ENCODE results near the gene ARPC5. TPM values are rescaled to one million over a fixed set of nuclear protein-coding genes. Genes with fewer than 3 reads are reported as not detected.

ARPC5 gene
- polyA plus RNA-seq, 3 donors, result 110 to 1,089 (median 1,064) TPM

DNA sequence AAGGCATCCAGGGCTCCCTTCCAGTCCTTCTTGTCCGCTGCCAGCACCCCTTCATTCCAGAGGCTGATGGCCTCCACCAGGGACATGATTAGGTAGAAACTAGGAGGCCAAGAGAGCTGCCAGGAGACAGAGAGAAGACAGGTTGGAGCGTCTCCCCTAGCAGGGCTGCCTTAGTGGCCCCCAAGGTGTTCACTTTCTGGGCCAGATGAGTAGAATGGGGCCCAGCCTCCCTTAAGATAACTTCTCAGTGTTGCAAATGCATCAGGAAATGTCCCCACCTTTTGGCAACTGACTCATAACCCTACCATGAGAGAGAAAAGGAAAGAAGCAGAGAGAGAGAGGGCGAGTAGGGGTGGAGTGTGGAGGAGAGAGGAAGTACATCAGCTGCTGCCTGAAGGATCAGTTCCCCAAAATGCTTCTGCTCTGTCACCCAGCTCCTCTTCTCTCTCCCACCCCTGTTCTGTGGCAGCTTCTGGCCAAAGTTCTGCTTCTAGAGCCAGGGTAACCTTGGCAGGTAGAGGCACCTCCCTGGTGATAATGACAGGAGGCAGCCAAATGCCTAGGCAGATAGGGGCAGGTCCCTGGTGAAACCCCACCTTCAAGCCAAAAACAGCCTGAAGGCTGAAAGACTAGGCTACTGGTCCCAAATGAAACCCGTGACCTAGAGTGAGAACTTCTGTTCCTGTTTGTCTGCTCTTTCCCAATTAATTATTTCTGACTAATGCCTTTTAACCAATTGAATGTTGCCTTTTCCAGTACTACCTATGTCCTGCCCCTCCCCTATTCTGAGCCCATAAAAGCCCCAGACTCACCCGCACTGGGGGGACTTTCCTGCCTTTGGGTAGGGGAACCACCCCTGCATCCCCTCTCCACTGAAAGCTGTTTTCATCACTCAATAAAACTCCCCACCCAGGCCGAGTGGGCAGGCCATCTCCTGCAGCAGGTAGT, 45.1 kb downstream of the ARPC5 start, which contains the start of gene NCF2:
Gene NCF2 (minus strand): TSS at position 216 of the 948 bp plus-strand sequence. CDS start 130 bp downstream, at position 86.
- no peak for TF ChIP-seq CTCF (IDR thresholded peaks at IDR 0.05)

DNA sequence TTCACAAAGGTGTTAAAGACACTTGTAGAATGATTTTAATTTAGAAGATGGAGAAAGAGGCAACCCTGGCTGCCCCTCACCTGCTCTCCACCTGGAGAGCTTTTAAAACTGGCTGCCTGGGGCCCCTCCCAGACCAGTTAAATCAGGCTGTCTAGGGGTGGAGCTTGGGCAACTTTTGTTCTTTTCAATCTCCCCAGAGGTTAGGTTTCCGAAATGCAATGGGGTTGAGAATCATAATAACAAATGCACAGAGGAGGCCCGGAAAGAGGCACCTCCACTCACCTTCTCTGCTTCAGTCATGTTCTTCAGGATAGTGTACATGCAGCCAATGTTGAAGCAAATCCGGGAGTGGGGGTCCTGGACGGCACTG, 45.7 kb downstream of the ARPC5 start:
- peak overlapping the region; percentile 97 for H3K4me2 ChIP-seq (replicated peaks; ENCODE audit: extremely low read depth, low read length, poor library complexity, severe bottlenecking)

More for the DNA sequence above, 45.1 kb downstream of the ARPC5 start, which contains the start of gene NCF2:
- Histone ChIP-seq H3K27ac (ENCODE audit: low read depth in 1 of 2, low read length in 2 of 2) (peak within 1 kb of the TSS; percentile 95 to 98), H3K9me3 (replicated peaks in 1 of 2; ENCODE audit: control insufficient read depth in 1 of 2, insufficient read depth in 1 of 2, low read length in 2 of 2) (no peaks in the 10 kb centered on the region), H3K36me3 (replicated peaks in 1 of 2; ENCODE audit: control insufficient read depth in 1 of 2, insufficient read depth in 2 of 2, low read length in 2 of 2) (peaks cover 17 to 19% of the 10 kb centered on the region in 2 donors), H3K79me2 (ENCODE audit: insufficient read depth, low read length) (peaks cover 58% of the 10 kb centered on the region), H3K9ac (ENCODE audit: insufficient read depth, low read length, poor library complexity, severe bottlenecking) (peak within 1 kb of the TSS; percentile 83), H2AFZ (ENCODE audit: insufficient read depth, low read depth, low read length, poor library complexity, severe bottlenecking) (no peak within 1 kb of the TSS), H4K20me1 (ENCODE audit: insufficient read depth, low read length) (peaks cover 25% of the 10 kb centered on the region), H3K4me2 (replicated peaks; ENCODE audit: extremely low read depth, low read length, poor library complexity, severe bottlenecking) (peak within 1 kb of the TSS; percentile 97), H3K27me3 (ENCODE audit: control insufficient read depth in 2 of 2, insufficient read depth in 2 of 2, low read length in 2 of 2) (no peaks in the 10 kb centered on the region), H3K4me1 (ENCODE audit: control insufficient read depth in 1 of 2, insufficient read depth in 2 of 2, low read length in 2 of 2) (peaks cover 80 to 93% of the 10 kb centered on the region in 2 donors), H3K4me3 (replicated peaks in 1 of 3; ENCODE audit: low read depth in 2 of 3, low read length in 3 of 3) (peak within 1 kb of the TSS; percentile 69 to 99 (median 91))
- intact Hi-C loops (cut with micrococcal nuclease), result loop anchor here (1.0 to 2.0 kb wide), 2 partner anchors 10 to 14 kb away; no protein-coding TSS in a partner anchor
- peak within 1 kb of the TSS; percentile 97 to 100 (median 98) for H3K27ac Mint-ChIP-seq
- peak; percentile 96 to 99 (median 98) for DNase-seq
- H3K4me1 Mint-ChIP-seq, result peaks cover 72% of the 10 kb centered on the region
- peaks cover 0 to 7% (median 0%) of the 10 kb centered on the region in 7 donors for H3K9me3 Mint-ChIP-seq
- 6% methylated on average over 3 of the region's 6 CpGs for WGBS (ENCODE audit: insufficient coverage)
- peak within 1 kb of the TSS; percentile 95 to 98 for H3K4me3 Mint-ChIP-seq
- H3K36me3 Mint-ChIP-seq, result peaks cover 27 to 39% of the 10 kb centered on the region in 2 donors
- peaks cover 0 to 4% (median 0%) of the 10 kb centered on the region in 3 donors for H3K27me3 Mint-ChIP-seq (ENCODE audit: low read depth in 3 of 3)

More for the DNA sequence above, 45.7 kb downstream of the ARPC5 start:
- peak overlapping the region; percentile 95 to 98 for H3K27ac ChIP-seq (ENCODE audit: low read depth in 1 of 2, low read length in 2 of 2)
- H3K36me3 ChIP-seq (replicated peaks in 1 of 2; ENCODE audit: control insufficient read depth in 1 of 2, insufficient read depth in 2 of 2, low read length in 2 of 2), result peaks cover 22 to 25% of the 10 kb centered on the region in 2 donors
- no peak for TF ChIP-seq CTCF (IDR thresholded peaks at IDR 0.05)
- peak overlapping the region; percentile 83 for H3K9ac ChIP-seq (ENCODE audit: insufficient read depth, low read length, poor library complexity, severe bottlenecking)
- DNase-seq, result no peak
- H3K9me3 ChIP-seq (replicated peaks in 1 of 2; ENCODE audit: control insufficient read depth in 1 of 2, insufficient read depth in 1 of 2, low read length in 2 of 2), result no peaks in the 10 kb centered on the region
- peaks cover 25% of the 10 kb centered on the region for H4K20me1 ChIP-seq (ENCODE audit: insufficient read depth, low read length)
- H3K4me3 ChIP-seq (replicated peaks in 1 of 3; ENCODE audit: low read depth in 2 of 3, low read length in 3 of 3), result peak overlapping the region; percentile 69 to 99 (median 91)
- Mint-ChIP-seq H3K9me3 (peaks cover 0 to 7% (median 0%) of the 10 kb centered on the region in 7 donors), H3K27me3 (ENCODE audit: low read depth in 3 of 3) (peaks cover 0 to 4% (median 0%) of the 10 kb centered on the region in 3 donors), H3K27ac (peak overlapping the region; percentile 97 to 100 (median 98)), H3K36me3 (peaks cover 34 to 46% of the 10 kb centered on the region in 2 donors), H3K4me3 (peak overlapping the region; percentile 95 to 98), H3K4me1 (peaks cover 75% of the 10 kb centered on the region)
- H2AFZ ChIP-seq (ENCODE audit: insufficient read depth, low read depth, low read length, poor library complexity, severe bottlenecking), result no peak overlapping the region
- peaks cover 65% of the 10 kb centered on the region for H3K79me2 ChIP-seq (ENCODE audit: insufficient read depth, low read length)
- no peaks in the 10 kb centered on the region for H3K27me3 ChIP-seq (ENCODE audit: control insufficient read depth in 2 of 2, insufficient read depth in 2 of 2, low read length in 2 of 2)
- 0% methylated on average over 1 of the region's 4 CpGs for WGBS (ENCODE audit: insufficient coverage)
- intact Hi-C loops (cut with micrococcal nuclease), result loop anchor here (1.0 to 2.0 kb wide), 2 partner anchors 10 to 15 kb away; no protein-coding TSS in a partner anchor
- peaks cover 82 to 93% of the 10 kb centered on the region in 2 donors for H3K4me1 ChIP-seq (ENCODE audit: control insufficient read depth in 1 of 2, insufficient read depth in 2 of 2, low read length in 2 of 2)

All from CD14-positive monocyte (primary cell).